ENCODE measurements around the gene PCARE.
"Not testable (repeated sequence)": the region's sequence is repeated elsewhere in the genome, so short reads cannot be mapped to it uniquely, and the experiment has no call there.

The PCARE gene

GRCh38 chr2:29074411-29074810 lies at the start of gene PCARE:
PCARE (minus strand) TSS chr2:29074523; CDS start chr2:29074261, 262 bp downstream.
- no peak for DNase-seq (ENCODE audit: low spot score)

GRCh38 chr2:29123617-29124349 lies 49.5 kb upstream of the PCARE start:
- DNase-seq (ENCODE audit: low spot score), result peak; percentile 56

DNA sequence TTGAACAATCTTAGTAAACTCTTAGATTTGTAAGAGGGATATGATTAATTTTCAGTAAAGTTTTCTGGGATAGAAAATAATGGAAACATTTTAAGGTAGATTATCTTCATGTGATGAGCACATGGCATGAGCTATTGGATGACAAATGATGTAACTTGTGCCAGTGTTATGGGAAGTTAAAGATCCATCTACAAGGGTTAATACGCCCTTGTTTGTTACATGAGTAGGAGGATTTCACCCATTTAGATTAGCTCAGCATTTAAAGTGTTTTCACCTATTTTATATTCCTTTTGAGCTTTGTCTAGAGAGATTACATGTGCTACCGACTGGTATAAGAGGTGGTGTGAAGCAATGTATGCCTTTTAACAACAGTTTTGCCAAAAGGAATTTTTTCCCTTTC lies 46.5 kb upstream of the PCARE start:
- no peak for DNase-seq (ENCODE audit: low spot score)

DNA sequence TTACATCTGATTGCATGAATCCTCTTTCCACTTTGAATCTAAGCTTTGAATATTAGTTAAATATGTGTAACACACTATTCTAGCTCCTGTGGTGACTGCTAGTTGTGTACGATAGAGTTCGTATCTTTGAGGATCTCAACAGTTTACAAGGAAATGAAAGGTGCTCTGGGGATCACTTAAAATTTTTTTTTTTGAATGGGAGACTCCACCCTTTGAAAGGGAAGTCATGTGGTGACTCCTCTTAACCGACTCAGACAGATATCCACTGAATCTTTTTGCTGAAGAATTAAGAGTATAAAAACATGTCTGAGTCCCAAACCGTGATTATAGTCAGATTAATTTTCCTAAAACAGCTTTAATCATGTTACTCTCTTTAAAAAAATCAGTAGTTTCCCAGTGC lies 44.9 kb upstream of the PCARE start:
- DNase-seq (ENCODE audit: low spot score), result no peak

DNA sequence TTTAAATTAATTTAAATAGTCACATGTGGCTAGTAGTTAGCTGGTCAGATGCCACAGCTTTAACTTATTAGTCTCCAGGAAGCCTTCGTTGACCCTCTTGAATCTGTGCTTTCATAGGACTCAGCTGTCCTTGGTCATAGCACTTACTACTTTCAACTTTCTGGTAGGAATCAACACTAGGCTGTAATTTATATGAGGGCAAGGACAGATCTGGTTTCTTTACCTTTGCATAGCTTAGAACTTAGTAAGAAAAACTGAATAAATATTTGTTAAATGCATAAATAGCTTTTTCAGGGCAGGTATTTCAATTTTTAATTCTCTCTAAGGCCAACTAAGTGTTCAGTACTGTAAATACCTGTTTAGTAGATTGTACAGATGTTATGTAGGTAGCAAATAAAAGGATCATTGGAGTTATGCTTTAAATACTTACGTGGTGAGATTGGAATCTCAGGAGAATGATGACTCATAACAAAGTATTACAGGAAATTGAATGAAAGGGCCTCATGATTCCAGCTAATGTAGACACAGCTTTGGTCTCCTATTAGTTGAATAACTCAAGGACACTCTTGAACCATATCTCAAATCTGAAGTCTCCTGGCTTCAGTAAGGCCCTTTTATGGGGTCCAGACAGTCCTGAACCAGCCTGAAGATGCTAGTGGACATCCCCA lies 43.4 kb upstream of the PCARE start:
- DNase-seq (ENCODE audit: low spot score), result no peak

DNA sequence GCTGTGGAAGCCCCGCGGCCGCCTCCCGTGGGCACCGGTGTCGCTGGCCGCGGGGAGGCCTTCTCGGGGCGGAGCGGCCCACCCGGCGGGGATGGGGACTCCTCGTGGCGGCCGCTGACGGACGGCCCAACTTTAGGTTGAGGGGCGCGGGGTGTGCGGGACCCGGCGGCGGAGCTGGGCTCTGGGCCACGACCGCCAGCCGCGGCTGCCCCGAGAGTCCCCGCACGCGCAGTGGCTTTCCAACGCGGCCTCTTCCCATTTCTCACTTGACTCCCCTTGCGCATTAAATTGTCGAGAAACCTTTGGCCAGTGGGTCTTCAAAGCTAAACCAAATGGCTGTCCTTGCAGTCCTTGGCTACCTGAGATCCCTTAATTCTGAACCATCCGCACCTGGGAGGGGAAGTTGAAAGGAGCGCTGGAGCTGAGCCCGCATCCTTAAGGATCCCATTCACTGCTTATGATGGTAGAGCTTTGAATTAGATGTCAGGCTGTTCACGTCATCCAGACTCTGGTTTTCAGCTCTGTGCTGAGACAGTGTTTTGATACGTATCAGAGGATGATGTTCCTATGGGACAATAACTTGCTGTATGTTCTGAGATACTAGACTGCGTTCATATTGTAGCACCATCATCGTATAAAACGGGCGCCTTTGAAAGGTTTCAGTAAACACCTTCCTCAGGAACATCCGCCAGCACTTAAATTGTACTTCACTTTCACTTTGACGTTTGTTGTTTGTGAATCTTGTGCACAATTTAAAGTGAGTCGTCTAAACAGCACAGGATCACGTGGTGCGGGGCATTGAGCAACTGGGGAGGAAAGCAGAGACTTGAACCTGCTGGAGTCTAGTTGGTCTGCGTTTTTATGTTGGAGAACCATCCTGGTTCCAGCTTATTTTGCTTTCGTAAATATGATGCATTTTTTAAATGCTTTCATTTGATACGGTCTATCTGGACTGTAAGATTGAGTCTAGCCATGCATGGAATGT lies 41.8 kb upstream of the PCARE start:
- peak; percentile 62 for DNase-seq (ENCODE audit: low spot score)

- peak; percentile 96 for DNase-seq (ENCODE audit: low spot score)
These were observed 40.8 kb upstream of the PCARE start, which contains the start of gene CLIP4 for GRCh38 chr2:29114946-29115609. CLIP4 (plus strand) TSS chr2:29115415; CDS start chr2:29121389, 5,974 bp downstream.

GRCh38 chr2:29114586-29114945 lies 40.2 kb upstream of the PCARE start:
- DNase-seq (ENCODE audit: low spot score), result no peak

GRCh38 chr2:29113891-29114321 lies 39.6 kb upstream of the PCARE start:
- DNase-seq (ENCODE audit: low spot score), result peak; percentile 81

- no peak for DNase-seq (ENCODE audit: low spot score)
These were observed 38.8 kb upstream of the PCARE start for GRCh38 chr2:29113027-29113686.

GRCh38 chr2:29112379-29112778 lies 38.1 kb upstream of the PCARE start:
- no peak for DNase-seq (ENCODE audit: low spot score)

GRCh38 chr2:29110916-29111535 lies 36.7 kb upstream of the PCARE start:
- no peak for DNase-seq (ENCODE audit: low spot score)

DNA sequence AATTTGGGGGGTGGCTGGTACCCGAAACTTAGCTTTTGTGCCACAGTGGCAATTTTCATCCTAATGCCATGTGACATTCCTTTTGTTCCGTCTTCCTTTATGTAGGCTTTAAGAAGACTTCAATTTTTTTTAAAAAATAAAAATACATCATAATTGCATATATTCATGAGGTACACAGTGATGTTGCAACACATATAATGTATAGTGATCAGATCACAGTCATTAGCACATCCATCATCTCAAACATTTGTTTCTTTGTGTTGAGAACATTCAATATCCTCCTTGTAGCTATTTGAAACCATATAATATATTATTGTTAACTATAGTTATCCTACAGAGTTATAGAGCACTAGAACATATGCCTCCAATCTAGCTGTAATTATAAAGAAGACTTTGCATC lies 34.9 kb upstream of the PCARE start:
- no peak for DNase-seq (ENCODE audit: low spot score)

- DNase-seq (ENCODE audit: low spot score), result peak; percentile 74
These were observed 33.9 kb upstream of the PCARE start for GRCh38 chr2:29108225-29108624.

GRCh38 chr2:29107547-29107946 lies 33.2 kb upstream of the PCARE start:
- not testable (repeated sequence) for DNase-seq (ENCODE audit: low spot score)

- no peak for DNase-seq (ENCODE audit: low spot score)
These were observed 32.7 kb upstream of the PCARE start for GRCh38 chr2:29106980-29107388.

GRCh38 chr2:29106256-29106655 lies 31.9 kb upstream of the PCARE start:
- DNase-seq (ENCODE audit: low spot score), result no peak

- DNase-seq (ENCODE audit: low spot score), result no peak
These were observed 31.1 kb upstream of the PCARE start for GRCh38 chr2:29105375-29105774.

- DNase-seq (ENCODE audit: low spot score), result no peak
These were observed 30.4 kb upstream of the PCARE start for GRCh38 chr2:29104688-29105087.

DNA sequence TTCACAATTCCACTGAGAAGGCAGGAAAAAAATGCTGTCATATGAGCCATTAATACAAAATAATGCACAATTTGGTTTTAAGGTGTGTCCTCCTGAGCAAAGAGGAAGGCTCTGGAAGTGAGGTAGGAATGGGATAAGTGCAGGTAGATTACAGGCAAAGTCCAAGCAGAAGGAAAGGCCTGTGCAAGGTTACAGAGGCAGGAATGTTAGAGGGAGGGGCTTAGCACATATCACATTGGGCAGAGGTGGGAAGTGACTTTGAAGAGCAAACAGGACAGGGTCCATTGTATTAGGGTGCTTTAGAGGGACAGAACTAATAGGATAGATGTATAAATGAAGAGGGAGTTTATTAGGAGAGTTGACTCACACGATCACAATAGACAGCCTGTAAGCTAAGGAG lies 26.2 kb upstream of the PCARE start:
- DNase-seq (ENCODE audit: low spot score), result no peak

DNA sequence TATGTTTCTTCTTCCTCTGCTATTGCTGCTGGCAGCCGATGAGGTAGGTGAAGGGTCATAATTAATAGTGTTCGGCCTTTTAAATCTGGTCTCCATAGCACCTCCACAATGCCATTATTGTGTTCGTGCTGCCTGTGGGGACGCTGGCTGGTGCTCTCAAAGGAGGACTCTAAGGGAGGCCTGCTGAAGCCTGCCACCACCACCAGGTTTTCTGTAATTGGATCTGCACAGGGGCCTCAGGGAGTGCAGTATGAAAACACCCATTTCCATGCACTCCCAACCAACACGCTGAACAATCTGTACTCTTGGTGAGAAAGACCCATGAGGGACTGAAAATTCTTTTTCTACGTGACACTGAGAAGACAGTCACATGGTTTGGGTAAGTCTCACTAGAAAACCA lies 23.2 kb upstream of the PCARE start:
- no peak for DNase-seq (ENCODE audit: low spot score)
